Fibroblast of skin of right biceps (primary cell): ENCODE measurements around the gene ANKRD45.
"Not testable (repeated sequence)": the region's sequence is repeated elsewhere in the genome, so short reads cannot be mapped to it uniquely, and the experiment has no call there.

Experiments
- DNase-seq: peaks from one replicate; pipeline ENCODE4 v3.0.0-alpha.2; 2013

ANKRD45 gene

DNA sequence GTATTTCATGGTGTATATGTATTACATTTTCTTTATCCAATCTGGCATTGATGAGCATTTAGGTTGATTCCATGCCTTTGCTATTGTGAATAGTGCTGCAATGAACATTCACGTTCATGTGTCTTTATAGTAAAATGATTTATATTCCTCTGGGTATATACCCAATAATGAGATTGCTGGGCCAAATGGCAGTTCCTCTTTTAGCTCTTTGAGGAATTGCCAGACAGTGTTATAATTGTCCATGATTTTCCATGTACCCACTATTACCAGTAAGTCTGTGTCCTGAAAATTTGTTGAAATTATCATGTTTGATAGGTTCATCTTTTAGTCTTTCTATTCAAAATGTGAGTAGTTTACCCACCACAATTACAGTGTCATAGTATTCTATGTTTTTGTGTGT lies 101.2 kb downstream of the ANKRD45 start:
- no peak for DNase-seq

DNA sequence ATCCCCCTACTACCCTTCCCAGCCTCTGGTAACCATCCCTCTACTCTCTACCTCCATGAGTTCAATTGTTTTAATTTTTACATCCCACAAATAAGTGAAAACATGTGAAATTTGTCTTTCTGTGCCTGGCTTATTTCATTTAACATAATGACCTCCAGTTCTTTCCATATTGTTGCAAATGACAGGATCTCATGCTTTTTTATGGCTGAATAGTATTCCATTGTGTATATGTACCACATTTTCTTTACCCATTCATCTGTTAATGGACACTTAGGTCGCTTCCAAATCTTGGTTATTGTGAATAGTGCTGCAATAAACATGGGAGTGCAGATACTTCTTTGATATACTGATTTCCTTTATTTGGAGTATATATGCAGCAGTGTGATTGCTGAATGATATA lies 105.8 kb downstream of the ANKRD45 start:
- not testable (repeated sequence) for DNase-seq

DNA sequence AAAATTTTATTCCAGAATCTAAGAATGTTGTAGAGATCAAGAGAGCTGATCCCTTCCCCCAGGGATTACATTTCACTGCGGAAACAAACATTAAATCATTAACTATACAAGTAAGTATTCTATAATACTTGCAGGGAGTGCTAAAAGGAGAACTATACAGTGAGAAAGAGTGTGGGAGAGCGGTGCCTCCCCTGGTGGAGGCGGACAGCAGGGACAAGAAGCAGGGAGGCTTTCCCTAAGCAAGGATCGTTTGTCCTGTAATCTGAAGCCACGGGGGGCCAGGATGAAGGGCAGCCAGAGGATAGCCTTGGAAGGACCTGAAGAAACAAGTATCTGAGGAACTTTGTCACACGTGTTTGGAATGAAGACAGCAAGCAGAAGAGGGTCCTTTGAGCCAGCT lies 106.8 kb downstream of the ANKRD45 start:
- no peak for DNase-seq

DNA sequence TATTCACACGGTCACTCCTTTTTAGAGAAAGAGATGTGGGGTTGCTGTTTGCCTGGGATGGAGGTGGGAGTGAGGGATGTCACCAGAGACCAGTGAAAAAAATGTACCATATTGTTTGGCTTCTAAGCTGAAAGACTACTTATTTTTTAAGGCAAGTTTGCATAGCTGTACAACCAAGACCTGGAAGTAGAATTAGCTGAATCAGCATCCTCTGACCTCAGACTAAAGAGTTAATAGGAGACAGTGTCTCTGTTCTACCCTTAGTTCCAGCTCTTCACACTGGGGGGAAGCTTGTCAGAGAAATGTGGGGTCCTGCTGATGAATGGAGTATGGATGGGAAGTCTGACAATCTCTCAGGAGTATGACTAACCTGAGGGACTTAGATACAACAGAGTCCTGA lies 108.4 kb downstream of the ANKRD45 start:
- DNase-seq = no peak

DNA sequence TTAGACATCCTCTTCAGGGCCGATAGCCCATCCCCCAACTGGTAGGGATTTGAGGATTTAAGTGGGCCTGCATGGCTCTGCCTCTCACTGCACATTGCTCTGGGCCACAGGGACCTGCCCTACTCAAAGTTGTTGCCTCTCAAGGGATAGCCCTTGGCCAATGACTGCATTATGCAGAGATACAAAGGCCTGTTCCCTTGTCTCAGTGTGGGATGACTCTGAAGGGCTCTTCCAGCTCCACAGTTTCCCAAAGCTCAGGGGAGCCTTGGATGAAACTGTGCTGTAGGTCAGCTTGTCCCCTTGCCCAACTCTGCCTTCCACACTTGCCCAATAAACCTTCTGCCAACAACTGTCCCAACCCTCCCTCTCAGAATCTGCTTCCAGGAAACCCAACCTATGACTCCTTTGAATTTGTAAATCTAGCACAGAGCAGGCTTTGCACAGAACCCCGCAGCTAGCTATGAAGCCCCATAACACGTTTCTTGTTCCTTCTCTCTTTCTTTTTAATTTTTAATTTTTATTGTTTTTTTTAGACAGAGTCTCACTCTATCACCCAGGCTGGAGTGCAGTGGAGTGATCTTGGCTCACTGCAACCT lies 109.3 kb downstream of the ANKRD45 start:
- DNase-seq = no peak
